BJ (cell line): ENCODE data around the gene PARP15. TPM values are rescaled to one million over a fixed set of nuclear protein-coding genes. Genes with fewer than 3 reads are reported as not detected.

ENCODE experiments used
- CTCF ChIA-PET: fragments of 350-600 bp; formaldehyde crosslinking; extraction: SDS; loops from one replicate; lab custom pipeline; 2021; ENCODE audit warnings: antibody characterized with exemption, inconsistent platforms; lab: Yijun Ruan, JAX
- POLR2A ChIA-PET: fragments of 300-600 bp; sonication (Branson Sonifier 250); formaldehyde crosslinking; extraction: SDS; loops from one replicate; lab custom pipeline; 2021; ENCODE audit warnings: antibody characterized with exemption; lab: Charles Lee
- DNase-seq: peaks from one replicate; pipeline ENCODE4 v3.0.0-alpha.2; 2011; ENCODE audit warnings: low read depth
- H3K27me3 ChIP-seq: 2 replicates; pipeline ENCODE4 v1.6.0; 2011; ENCODE audit warnings: low read length; ENCODE audit not compliant: control insufficient read depth, insufficient read depth
- H3K36me3 ChIP-seq: 2 replicates; pipeline ENCODE4 v1.5.1; 2011; ENCODE audit warnings: low read length; ENCODE audit not compliant: control insufficient read depth, insufficient read depth
- H3K4me3 ChIP-seq: 2 replicates; pipeline ENCODE4 v1.5.1; 2011; ENCODE audit warnings: low read depth, mild to moderate bottlenecking, control low read depth, low read length
- polyA plus RNA-seq: library from polyadenylated mRNA; depleted of rRNA; stranded (reverse); fragments of >200 nt; gene quantifications from 2 replicates; pipeline ENCODE4 v1.2.3, GENCODE V29; 2011
- TF ChIP-seq, protein P1 (sequence below): IDR thresholded peaks from 2 replicates; pipeline ENCODE4 v1.5.1; 2011; ENCODE audit warnings: low read depth, mild to moderate bottlenecking, control low read depth, inconsistent platforms, low read length, moderate library complexity; ENCODE audit not compliant: insufficient read depth

Gene PARP15
- polyA plus RNA-seq, 1 experiment = 0.05 TPM

DNA sequence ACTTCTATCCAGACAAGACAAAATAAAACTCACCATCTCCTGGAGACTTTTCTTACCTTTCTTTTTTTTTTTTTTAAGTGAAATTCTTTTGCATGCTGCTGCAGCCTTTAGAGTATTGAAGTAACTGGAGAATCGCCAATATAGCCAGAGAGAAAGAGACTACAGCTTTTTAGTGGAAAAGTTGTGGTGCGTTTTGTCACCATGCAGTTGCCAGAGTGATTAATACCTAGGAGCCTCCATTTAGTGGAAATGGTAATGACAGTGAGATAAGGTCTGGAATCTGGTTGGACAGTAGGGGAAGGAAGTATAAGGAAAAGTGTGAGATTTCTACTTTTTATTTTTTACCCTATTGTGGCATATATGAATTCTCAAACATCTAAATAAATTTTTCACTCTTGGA lies 85.1 kb downstream of the PARP15 start:
- no peak for DNase-seq
- H3K4me3 ChIP-seq = no peak overlapping the region
- TF ChIP-seq, protein P1, sequence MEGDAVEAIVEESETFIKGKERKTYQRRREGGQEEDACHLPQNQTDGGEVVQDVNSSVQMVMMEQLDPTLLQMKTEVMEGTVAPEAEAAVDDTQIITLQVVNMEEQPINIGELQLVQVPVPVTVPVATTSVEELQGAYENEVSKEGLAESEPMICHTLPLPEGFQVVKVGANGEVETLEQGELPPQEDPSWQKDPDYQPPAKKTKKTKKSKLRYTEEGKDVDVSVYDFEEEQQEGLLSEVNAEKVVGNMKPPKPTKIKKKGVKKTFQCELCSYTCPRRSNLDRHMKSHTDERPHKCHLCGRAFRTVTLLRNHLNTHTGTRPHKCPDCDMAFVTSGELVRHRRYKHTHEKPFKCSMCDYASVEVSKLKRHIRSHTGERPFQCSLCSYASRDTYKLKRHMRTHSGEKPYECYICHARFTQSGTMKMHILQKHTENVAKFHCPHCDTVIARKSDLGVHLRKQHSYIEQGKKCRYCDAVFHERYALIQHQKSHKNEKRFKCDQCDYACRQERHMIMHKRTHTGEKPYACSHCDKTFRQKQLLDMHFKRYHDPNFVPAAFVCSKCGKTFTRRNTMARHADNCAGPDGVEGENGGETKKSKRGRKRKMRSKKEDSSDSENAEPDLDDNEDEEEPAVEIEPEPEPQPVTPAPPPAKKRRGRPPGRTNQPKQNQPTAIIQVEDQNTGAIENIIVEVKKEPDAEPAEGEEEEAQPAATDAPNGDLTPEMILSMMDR = no peak
- CTCF ChIA-PET = interaction anchor here (1.3 kb wide), 1 partner anchor 16 kb away, joined by 4 read pairs; no protein-coding TSS in a partner anchor
- peaks cover 2% of the 10 kb centered on the region for H3K27me3 ChIP-seq
- POLR2A ChIA-PET = no interaction called here
- no peaks in the 10 kb centered on the region for H3K36me3 ChIP-seq

DNA sequence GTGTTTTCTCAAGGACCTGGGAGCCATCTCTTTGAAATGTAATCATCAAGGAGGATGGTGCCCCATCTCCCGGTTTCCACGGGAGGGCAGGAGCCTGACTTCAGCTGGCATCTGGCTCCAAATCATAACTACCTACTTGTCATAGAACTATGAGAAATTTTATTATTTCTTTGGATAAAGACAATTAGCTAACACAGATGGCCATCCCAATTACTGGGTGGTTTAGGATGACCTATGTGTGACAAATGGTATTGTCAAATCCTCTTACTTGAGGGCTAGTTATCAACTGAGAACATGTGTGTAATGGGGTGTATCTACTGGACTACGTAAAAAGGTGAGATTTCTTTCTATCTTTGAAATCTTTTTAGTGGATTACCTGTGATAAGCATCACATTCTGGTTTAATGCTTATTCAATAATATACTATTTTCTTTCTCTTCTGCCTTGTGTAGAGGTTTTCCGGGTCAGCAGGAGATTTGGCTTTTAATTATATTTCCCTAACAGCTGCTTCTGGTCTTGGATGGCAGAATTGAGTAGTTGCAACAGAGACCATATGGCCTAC lies 87.9 kb downstream of the PARP15 start:
- TF ChIP-seq, protein P1 = no peak
- H3K27me3 ChIP-seq = peaks cover 2% of the 10 kb centered on the region
- ChIA-PET CTCF (no interaction called here), POLR2A (no interaction called here)
- DNase-seq = no peak
- no peak overlapping the region for H3K4me3 ChIP-seq
- no peaks in the 10 kb centered on the region for H3K36me3 ChIP-seq

DNA sequence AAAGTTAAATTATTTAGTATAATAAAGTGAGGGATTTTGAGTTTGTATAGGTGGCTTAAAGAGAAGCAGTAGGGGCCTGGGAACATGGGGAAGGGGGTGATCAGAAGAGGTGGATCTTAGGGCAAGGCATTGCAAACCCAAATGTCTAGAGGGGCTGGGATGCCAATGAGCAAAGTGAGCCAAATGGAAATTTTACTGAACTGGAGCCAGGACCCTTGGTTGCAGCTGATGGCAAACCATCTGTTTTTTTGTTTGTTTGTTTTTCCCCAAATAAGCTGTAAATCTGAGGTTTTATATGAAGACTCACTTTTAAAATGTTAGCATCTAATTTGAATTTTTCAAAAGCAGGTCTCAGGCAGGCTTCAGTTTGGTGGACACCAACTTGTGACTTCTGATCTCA lies 88.4 kb downstream of the PARP15 start:
- TF ChIP-seq, protein P1 = no peak
- Histone ChIP-seq H3K4me3 (no peak overlapping the region), H3K27me3 (peaks cover 2% of the 10 kb centered on the region), H3K36me3 (no peaks in the 10 kb centered on the region)
- no peak for DNase-seq
- CTCF ChIA-PET = no interaction called here
- POLR2A ChIA-PET = no interaction called here

DNA sequence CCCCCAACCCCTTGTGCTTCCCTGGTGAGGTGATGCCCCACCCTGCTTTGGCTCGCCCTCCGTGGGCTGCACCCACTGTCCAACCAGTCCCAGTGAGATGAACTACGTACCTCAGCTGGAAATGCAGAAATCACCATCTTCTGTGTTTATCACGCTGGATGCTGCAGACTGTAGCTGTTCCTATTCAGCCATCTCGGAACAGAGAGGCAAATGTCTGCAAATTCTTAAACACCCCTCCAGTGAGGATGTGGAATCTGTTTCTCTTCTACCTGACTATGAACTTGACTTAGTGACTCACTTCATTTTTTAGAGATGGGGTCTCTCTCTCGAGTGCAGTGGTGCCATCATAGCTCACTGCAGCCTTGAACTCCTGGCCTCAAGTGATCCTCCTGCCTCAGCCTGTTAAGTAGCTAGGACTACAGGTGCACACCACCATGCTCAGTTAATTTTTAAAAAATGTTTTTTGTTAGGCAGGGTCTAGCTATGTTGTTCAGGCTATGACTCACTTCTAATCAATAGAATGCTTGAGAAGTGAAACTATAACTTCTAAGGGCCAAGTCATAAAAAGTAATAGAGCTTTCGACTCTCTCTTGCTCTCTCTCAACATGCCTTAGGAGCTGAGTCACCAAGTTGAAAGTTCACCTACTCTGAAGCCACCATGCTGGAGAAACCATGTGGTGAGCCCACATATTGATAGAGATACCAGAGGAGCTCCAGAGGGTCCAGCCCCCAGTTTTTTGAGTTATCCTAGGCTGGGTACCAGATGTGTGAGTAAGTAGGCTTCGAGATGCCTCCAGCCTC lies 91.7 kb downstream of the PARP15 start:
- DNase-seq = no peak
- POLR2A ChIA-PET = no interaction called here
- TF ChIP-seq, protein P1 = no peak
- no peaks in the 10 kb centered on the region for H3K36me3 ChIP-seq
- H3K4me3 ChIP-seq = no peak overlapping the region
- CTCF ChIA-PET = interaction anchor here (2.3 kb wide), 1 partner anchor 10 kb away, joined by 13 read pairs; no protein-coding TSS in a partner anchor
- H3K27me3 ChIP-seq = no peaks in the 10 kb centered on the region; the same call in 1 of the 2 replicates

DNA sequence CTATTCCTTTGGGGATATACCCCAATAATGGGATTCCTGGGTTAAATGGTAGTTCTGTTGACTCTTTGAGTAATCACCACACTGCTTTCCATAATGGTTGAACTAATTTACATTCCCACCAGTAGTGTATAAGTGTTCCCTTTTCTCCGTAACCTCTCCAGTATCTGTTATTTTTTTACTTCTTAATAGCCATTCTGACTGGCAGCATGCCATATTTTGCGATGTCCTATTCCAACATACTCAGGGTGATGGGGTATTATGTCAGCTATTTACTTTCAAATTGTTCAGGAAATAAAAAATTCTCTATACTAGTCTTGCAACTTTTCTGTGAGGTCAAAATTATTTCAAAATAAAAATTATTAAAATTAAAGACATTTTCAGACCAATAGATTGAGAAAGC lies 94.1 kb downstream of the PARP15 start:
- DNase-seq = no peak
- TF ChIP-seq, protein P1 = no peak
- ChIA-PET CTCF (no interaction called here), POLR2A (no interaction called here)
- Histone ChIP-seq H3K27me3 (no peaks in the 10 kb centered on the region), H3K36me3 (no peaks in the 10 kb centered on the region), H3K4me3 (no peak overlapping the region)
